Measurements from ENCODE around the gene FAM209B.
"Not testable (repeated sequence)": the region's sequence is repeated elsewhere in the genome, so short reads cannot be mapped to it uniquely, and the experiment has no call there.

The FAM209B gene

DNA sequence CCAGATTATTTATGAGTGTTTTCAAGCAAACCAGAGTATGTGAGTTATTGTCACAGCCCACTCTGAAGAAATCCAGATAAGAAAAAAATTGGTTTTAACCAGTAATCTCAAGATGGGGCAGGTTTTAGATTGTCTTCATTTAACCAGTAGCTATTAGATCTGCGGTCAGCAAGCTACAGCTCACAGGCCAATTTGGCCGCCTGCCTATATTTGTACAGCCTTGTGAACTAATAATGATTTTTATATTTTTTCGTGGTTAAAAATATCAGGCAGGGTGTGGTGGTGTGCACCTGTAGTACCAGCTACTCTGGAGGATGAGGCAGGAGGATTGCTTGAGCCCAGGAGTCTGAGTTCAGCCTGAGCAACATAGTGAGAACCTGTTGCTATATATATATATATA lies 5.0 kb downstream of the FAM209B start:
- in situ Hi-C loops (cut with HindIII; ENCODE audit: low sequenced_read_pairs), result no loop called here

DNA sequence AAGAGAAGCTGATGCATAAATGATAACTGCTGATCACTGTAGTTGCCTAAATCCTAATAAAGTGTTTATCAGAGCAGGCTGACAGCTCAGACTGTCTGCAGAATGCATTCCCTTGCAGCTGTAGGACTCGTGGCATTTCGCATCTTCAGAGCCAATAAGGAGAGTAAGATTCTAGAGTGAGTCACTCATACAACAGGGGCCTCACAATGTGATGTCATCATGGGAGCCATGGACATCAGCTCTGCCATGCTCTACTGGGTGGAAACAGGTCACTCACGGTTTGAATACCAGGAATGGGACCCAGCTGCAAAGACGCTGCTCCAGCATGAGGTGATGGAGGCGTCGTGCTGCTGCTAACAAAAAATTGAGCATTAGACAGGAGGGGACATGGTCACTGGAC lies 7.4 kb downstream of the FAM209B start:
- in situ Hi-C loops (cut with HindIII; ENCODE audit: low sequenced_read_pairs), result no loop called here

DNA sequence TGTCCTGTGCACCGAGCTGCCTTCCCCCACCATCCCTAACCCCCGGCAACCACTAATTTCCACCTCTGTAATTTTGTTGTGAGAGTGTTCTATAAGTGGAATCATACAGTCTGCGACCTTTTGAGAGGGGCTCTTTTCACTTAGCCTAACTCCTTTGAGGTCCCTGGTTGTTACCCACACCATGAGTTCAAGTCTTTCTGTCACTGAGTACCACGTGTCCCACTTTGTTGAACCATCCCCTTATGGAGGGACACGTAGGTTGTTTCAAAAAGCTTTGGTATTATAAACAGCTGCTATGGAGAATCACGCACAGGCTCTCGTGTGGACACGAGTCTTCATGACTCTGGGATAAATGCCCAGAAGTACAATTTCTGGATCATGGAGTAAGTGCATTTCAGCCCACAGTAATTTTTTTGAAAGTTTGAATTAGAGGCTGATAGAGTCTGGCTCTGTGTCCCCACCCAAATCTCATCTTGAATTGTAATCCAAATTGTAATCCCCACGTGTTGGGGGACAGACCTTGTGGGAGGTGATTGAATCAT lies 9.5 kb downstream of the FAM209B start:
- in situ Hi-C loops (cut with HindIII; ENCODE audit: low sequenced_read_pairs), result no loop called here

DNA sequence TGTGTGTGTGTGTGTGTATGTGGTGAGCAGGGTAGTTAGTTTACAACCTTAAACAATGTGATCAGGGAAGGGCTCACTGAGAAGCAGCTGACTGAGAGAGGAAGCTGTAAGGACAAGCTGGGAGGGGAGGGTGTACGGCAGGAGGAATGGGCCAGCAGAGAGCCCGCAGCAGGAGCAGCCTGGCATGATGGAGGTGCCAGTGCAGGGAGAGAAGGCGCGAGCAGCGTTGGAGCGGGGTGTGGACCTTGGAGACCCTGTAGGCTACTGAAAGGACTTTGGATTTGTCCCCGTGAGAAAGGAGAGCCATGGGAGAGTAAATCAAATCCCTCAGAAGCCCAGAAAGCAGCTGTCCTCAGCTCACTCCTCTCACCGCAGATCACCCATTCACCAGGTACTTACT lies 18.5 kb downstream of the FAM209B start:
- in situ Hi-C loops (cut with HindIII; ENCODE audit: low sequenced_read_pairs), result no loop called here

DNA sequence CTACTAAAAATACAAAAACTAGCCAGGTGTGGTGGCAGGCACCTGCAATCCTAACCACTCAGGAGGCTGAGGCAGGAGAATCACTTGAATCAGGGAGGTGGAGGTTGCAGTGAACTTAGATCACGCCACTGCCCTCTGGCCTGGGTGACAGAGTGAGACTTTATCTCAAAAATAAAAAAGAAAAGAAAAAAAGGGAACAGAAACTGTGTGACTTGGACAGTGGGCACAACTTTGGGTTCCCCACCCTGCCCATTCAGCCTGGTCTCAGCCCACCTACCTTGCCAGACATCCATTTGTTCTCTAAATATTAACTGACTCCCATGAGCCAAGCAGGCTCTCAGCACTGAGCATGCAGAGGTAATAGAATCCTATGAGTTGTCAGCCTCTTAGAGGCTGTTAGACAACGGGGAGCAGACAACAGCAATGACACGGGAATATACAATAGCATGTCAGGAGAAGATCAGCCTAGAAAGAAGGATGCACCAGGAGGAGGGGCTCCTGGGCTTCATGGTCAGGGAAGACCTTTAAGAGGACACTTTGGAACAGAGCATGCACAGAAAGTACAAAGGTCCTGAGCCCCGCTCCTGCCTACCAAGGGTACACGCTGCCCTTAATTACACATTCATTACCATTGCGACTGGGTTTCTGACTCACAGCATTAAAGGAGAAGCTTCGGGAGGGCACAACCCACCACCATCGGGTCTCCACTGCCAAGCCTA lies 20.0 kb downstream of the FAM209B start:
- in situ Hi-C loops (cut with HindIII; ENCODE audit: low sequenced_read_pairs), result no loop called here

DNA sequence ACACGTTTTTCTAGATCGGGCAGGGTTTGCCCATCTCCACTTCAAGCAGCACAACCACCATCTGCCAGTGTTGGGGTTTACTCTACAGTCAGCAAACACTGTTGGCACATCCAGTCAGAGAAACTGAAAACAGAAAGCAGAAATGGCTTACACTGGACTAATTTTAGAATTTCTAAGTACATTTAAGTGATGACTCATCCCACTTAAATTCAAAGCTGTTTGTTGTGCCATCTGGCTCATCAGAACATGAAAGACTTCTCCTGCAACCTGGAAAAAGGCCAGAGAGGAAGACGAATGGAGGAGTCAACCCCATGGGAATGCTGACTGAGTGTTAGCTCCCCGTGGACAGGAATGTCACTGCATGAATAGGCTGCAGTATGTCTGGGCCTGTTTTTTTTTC lies 21.8 kb downstream of the FAM209B start:
- in situ Hi-C loops (cut with HindIII; ENCODE audit: low sequenced_read_pairs), result no loop called here

DNA sequence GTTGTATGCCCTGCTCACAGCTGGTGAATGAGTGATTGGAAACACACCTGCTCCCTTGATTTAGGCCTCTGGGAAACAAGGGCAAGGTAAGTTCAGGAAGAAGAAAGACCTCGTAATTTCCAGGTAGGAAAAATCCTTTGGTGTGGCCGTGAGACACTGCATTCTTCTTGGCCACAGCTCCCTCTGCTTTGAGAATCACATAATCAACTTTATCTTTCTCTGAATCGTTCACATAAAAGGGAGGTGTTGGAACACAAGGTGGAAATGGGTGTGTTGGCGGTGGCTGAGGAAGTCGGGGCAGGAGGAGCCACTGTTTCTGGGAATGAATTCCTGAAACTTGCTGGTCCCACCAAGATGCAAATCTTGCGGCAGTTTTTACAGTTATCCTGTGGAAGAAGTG lies 25.9 kb downstream of the FAM209B start:
- in situ Hi-C loops (cut with HindIII; ENCODE audit: low sequenced_read_pairs), result no loop called here

DNA sequence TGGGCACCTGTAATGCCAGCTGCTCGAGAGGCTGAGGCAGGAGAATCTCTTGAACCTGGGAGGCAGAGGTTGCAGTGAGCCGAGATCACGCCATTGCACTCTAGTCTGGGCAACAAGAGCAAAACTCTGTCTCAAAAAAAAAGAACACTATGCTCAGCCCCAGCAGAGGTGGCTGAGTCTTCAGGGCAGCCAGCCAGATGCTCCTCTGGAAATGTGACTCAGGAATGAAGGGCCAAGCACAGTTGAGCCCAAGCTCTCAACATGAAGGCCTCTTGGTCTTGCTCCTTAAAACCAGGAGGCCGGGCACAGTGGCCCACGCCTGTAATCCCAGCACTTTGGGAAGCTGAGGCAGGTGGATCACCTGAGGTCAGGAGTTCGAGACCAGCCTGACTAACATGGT lies 31.5 kb downstream of the FAM209B start:
- in situ Hi-C loops (cut with HindIII; ENCODE audit: low sequenced_read_pairs), result not testable (repeated sequence)

DNA sequence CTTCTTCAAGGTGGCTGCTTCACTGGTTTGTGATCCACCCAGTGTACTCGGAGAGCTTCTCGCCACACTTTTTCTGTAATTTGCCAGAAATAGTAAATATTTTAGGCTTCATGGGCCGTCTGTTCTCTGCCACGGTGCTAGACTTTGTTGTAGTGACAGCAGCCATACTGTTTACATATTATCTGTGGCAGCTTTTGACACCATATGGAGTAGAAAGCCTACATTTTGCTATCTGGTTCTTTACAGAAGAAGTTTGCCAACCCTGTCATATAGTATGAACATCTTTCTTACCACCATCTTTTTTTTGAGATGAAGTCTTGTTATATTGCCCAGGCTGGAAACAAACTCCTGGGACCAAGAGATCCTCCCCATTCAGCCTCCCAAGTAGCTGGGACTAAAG lies 32.5 kb downstream of the FAM209B start:
- in situ Hi-C loops (cut with HindIII; ENCODE audit: low sequenced_read_pairs), result no loop called here

DNA sequence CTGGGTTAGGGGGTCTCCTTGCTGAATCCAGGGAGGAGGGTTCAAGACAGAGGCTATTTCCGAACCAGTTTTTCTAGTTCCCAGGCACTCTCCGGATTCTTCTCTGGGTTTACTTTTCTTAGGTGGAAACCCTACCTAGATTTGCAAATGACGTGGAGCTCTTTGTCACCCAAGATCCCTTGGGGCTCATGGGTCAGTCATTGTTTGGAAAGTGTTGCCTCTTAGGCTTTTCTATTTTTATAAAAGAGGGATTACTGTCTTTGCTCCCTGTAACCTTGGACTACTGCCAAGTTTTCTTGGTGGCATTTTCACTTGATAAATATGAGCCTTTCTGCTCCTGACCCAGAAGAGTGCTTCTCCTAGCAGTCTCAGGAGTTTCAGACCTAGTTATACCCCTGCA lies 33.6 kb downstream of the FAM209B start:
- in situ Hi-C loops (cut with HindIII; ENCODE audit: low sequenced_read_pairs), result no loop called here

DNA sequence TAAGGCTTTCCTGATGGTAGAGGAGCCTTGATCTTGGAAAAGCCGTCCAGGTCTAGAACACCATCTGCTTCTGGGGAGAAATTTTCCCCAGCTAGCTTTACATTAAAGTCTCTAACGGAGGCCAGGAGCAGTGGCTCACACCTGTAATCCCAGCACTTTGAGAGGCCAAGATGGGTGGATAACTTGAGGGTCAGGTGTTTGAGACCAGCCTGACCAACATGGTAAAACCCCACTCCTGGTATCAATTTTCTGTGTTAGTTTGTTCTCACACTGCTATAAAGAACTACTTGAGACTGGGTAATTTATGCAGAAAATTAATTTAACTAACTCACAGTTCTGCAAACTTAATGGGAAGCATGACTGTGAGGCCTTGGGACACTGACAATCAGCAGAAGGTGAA lies 37.8 kb downstream of the FAM209B start:
- in situ Hi-C loops (cut with HindIII; ENCODE audit: low sequenced_read_pairs), result no loop called here

DNA sequence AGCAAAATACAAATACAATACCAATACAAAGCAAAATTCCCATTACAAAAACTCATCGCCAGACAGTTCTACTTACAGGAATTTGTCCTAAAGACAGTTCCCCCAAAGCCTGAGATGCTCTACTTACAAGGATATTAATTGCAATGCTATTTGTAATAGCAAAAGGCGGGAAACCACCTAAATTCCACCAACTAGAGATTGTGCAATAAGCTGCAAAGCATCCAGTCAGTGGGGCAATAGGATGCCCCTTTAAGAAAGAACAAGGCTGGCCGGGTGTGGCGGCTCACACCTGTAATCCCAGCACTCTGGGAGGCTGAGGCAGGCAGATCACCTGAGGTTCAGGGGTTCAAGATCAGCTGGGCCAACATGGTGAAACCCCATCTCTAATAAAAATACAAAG lies 39.1 kb downstream of the FAM209B start:
- in situ Hi-C loops (cut with HindIII; ENCODE audit: low sequenced_read_pairs), result no loop called here

DNA sequence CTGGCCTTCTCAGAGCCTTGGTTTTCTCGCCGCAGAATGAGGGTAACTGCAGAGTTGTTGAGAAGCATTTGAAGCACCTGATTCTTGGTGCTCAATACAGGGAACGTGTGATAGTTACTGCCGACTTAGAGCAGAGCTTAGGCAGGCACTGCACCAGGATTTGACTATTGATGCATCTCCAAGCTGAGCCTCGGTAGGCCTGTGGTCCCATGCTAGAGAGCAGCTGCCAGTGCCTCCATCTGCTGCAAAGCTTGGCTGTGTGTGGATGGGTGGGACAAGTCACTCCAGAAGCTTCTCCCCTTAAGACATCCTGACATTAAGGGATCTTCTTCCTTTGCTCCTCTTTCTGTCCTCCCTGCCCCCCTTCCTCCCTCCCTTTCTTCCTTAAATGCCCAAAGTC lies 40.9 kb downstream of the FAM209B start:
- in situ Hi-C loops (cut with HindIII; ENCODE audit: low sequenced_read_pairs), result no loop called here

DNA sequence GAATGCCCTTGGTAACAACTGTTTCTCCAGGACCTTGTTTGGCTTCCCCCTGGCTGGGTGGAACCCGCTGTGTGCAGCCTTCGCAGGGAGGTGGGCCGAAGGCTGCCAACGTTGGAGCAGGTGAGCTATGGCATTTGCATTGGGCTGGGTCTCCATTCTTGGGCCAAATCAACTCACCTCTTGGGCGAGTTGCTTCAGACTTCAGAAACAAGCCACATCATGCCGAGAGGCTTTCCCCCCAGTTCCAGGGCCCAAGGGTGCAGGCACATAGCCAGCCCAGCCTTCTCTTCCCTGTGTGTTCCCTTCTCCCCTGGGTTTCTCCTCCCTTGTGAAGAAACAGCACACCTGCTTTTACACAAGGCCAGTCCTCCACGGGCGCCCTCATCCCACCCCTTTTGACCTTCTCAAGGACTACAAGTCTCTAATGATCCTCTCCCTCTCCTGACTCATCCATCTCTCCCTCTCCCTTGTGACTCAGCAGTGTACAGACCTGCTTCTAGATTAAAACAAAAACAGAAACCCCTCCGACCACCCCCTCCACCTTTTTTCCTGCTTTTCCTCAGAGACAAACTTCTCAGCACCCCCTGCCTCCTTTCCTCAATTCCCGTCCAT lies 41.6 kb downstream of the FAM209B start:
- in situ Hi-C loops (cut with HindIII; ENCODE audit: low sequenced_read_pairs), result no loop called here

DNA sequence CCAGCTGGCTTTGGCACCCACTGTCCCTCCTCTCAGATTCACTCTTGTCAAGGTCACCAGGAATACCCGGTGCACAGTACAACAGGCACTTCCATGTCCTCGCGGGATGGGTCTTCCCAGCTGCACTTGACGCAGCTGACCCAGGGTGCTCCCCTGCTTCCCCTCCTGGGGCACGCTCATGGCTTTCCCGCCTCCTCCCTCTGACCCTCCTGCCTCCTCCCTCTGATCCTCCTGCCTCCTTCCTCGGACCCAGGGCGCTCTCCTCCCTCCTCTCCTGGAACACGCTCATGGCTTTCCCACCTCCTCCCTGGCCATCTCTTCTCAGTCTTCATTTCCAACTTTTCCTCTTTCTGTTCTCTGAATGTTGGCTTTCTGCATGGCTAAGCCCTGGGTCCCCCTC lies 42.1 kb downstream of the FAM209B start:
- in situ Hi-C loops (cut with HindIII; ENCODE audit: low sequenced_read_pairs), result no loop called here

DNA sequence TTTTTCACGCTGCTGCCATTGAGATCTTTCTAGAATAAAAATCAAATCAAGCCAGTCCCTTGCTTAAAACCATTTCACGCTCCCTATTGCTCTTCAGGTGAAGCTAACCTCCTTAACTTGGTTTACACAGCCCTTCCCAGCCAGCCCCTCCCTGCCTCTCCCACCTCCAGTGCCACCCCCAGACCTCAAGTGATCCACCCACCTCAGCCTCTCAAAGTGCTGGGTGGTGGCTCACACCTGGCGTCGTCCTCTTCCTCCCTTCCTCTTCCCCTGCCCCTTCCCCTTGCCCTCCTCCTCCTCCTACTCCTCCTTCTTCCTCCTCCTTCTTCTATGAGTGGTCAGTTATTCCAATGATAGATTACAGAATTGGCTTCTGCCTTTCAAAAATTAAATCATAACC lies 42.9 kb downstream of the FAM209B start:
- in situ Hi-C loops (cut with HindIII; ENCODE audit: low sequenced_read_pairs), result no loop called here

DNA sequence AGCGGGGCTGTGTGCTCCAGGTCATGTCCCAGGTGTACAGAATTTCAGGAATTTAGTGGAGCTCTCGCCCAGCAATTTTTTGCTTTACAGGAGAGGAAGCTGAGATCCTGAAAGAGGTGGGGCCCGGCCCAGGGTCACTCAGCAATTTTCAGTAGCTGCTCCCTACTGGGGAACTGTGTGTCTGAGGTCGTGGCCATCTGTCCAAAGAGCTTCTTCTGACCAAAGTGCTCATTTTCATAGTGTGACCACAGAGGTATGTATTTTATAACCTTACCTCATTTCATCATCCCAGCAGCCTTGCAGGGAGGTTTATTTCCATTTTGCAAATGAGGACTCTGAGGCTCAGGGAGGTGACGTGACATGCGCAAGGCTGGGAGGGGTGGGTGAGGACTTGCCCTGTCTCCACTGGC lies 46.3 kb downstream of the FAM209B start:
- in situ Hi-C loops (cut with HindIII; ENCODE audit: low sequenced_read_pairs), result no loop called here

DNA sequence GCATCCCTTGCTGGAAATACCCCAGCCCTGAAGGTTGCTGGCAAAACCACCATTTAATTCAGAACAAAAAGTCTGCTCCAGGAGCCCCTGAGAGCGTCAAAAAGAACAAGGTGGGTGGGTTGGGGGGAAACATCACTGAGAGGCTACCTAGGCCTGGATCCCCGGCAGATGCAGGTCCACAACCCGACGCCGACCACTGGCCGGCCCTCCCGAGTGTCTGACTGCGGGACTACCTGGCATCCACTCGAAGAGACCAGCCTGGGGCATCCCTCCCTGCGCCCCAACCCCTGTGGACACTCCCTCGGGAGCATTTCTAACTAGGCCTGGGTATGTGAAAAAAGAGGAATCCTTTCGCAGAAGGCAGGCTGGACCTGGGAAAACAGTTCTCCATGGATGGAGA lies 47.2 kb downstream of the FAM209B start:
- in situ Hi-C loops (cut with HindIII; ENCODE audit: low sequenced_read_pairs), result no loop called here

DNA sequence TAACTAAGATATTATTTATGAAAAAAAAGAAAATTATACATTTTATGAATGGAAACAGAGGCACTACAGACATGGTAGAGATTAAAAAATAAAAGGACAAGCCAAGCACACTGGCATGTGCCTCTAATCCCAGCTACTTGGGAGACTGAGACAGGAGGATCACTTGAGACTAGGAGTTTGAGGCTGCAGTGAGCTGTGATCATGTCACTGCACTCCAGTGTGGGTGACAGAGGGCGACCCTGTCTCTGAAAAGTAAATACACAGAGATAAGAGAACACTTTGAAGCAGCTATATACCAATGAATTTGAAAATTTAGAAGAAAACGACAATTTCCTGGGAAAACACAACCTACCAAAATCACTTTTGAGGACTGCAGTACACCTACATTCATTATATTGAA lies 48.7 kb downstream of the FAM209B start:
- in situ Hi-C loops (cut with HindIII; ENCODE audit: low sequenced_read_pairs), result no loop called here

DNA sequence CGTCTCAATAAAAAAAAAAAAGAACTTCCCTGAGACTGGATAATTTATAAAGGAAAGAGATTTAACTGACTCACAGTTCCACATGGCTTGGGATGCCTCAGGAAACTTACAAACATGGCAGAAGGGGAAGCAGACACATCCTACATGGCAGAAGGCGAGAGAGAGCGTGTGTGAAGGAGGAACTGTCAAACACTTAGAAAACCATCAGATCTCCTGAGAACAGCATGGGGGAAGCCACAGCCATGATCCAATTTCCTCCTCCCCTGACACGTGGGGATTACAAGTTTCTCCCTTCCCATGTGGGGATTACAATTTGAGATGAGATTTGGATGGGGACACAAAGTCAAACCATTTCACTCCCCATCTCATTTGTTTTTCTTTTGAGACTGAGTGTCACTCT lies 49.5 kb downstream of the FAM209B start:
- in situ Hi-C loops (cut with HindIII; ENCODE audit: low sequenced_read_pairs), result no loop called here

DNA sequence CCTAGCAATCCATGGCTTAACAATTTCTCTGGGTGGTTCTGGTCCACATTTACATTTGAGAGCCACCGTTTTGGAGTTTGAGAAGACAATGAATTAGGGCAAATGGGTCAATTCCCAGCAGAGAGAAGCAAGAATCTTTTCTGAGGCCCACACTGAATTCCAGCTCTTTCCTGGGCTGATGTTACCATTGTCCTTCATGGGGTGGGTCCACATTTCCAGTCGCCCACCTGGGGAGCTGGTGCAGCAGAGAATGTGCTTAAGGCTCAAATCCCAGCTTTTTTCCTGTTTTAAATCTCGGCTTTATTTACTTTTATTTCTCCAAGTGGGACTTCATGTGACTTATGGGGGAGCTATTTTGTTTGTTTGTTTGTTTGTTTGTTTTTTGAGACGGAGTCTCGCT lies 51.9 kb downstream of the FAM209B start:
- in situ Hi-C loops (cut with HindIII; ENCODE audit: low sequenced_read_pairs), result no loop called here
